A172 (cell line): ENCODE measurements around the gene C2CD3. TPM values are rescaled to one million over a fixed set of nuclear protein-coding genes. Genes with fewer than 3 reads are reported as not detected.
"Not testable (repeated sequence)": the region's sequence is repeated elsewhere in the genome, so short reads cannot be mapped to it uniquely, and the experiment has no call there.

Experiments
- DNase-seq: peaks from one replicate; pipeline ENCODE4 v3.0.0-alpha.2; 2015; ENCODE audit warnings: low spot score
- total RNA-seq: library from RNA; depleted of rRNA; stranded (reverse); fragments of >200 nt; shearing (Covaris generic); gene quantifications from 2 replicates; pipeline ENCODE4 v1.2.3, GENCODE V29; 2014

Gene C2CD3
- total RNA-seq, 1 experiment from 2014 or later = 49.2 TPM

GRCh38 chr11:74120260-74121035, 50.4 kb downstream of the C2CD3 start:
- not testable (repeated sequence) for DNase-seq

GRCh38 chr11:74116719-74117118, 54.1 kb downstream of the C2CD3 start:
- no peak for DNase-seq

- no peak for DNase-seq
Observed at GRCh38 chr11:74112877-74113276, 57.9 kb downstream of the C2CD3 start.

- no peak for DNase-seq
Observed at GRCh38 chr11:74106124-74106523, 64.7 kb downstream of the C2CD3 start.

- DNase-seq = no peak
Observed at GRCh38 chr11:74102321-74102720, 68.5 kb downstream of the C2CD3 start.

GRCh38 chr11:74100735-74101134, 70.1 kb downstream of the C2CD3 start:
- no peak for DNase-seq

GRCh38 chr11:74100231-74100630, 70.6 kb downstream of the C2CD3 start:
- DNase-seq = no peak

- DNase-seq = no peak
Observed at GRCh38 chr11:74097686-74098237, 73.0 kb downstream of the C2CD3 start.

GRCh38 chr11:74094393-74094792, 76.4 kb downstream of the C2CD3 start:
- DNase-seq = no peak

GRCh38 chr11:74092425-74092824, 78.4 kb downstream of the C2CD3 start:
- DNase-seq = no peak

- no peak for DNase-seq
Observed at GRCh38 chr11:74091549-74091948, 79.3 kb downstream of the C2CD3 start.

- no peak for DNase-seq
Observed at GRCh38 chr11:74090701-74091100, 80.1 kb downstream of the C2CD3 start.

- DNase-seq = no peak
Observed at GRCh38 chr11:74086242-74086884, 84.4 kb downstream of the C2CD3 start.

GRCh38 chr11:74085542-74085892, 85.3 kb downstream of the C2CD3 start:
- DNase-seq = no peak

- DNase-seq = no peak
Observed at GRCh38 chr11:74084796-74085541, 85.8 kb downstream of the C2CD3 start.

GRCh38 chr11:74083927-74084326, 86.9 kb downstream of the C2CD3 start:
- not testable (repeated sequence) for DNase-seq

- DNase-seq = no peak
Observed at GRCh38 chr11:74081428-74081827, 89.4 kb downstream of the C2CD3 start.

GRCh38 chr11:74077193-74077592, 93.6 kb downstream of the C2CD3 start:
- DNase-seq = no peak

GRCh38 chr11:74072721-74073120, 98.1 kb downstream of the C2CD3 start:
- no peak for DNase-seq

GRCh38 chr11:74072286-74072685, 98.5 kb downstream of the C2CD3 start:
- no peak for DNase-seq

GRCh38 chr11:74070723-74071492, 99.9 kb downstream of the C2CD3 start:
- DNase-seq = no peak
